Neural cell (in vitro differentiated cells): ENCODE results near the gene SRD5A1.

Experiments
- CTCF ChIP-seq: fragments of 450-650 bp; IDR thresholded peaks from 2 replicates; pipeline ENCODE4 v1.5.1; 2014; ENCODE audit warnings: antibody characterized with exemption, mild to moderate bottlenecking, moderate library complexity; ENCODE audit not compliant: poor library complexity, severe bottlenecking
- EP300 ChIP-seq: fragments of 450-650 bp; conservative IDR thresholded peaks from 2 replicates; pipeline ENCODE4 v1.6.1; 2014; ENCODE audit warnings: antibody characterized with exemption, mild to moderate bottlenecking, moderate library complexity; ENCODE audit not compliant: poor library complexity, severe bottlenecking
- POLR2AphosphoS5 ChIP-seq: IDR thresholded peaks from 2 replicates; pipeline ENCODE4 v1.6.1; 2012
- RAD21 ChIP-seq: fragments of 450-650 bp; conservative IDR thresholded peaks from 2 replicates; pipeline ENCODE4 v1.6.1; 2014; ENCODE audit warnings: antibody characterized with exemption, mild to moderate bottlenecking, moderate library complexity

GRCh38 chr5:6615034-6615815 is 18.0 kb upstream of the SRD5A1 start:
- TF ChIP-seq CTCF: no peak
- no peak for TF ChIP-seq RAD21
- no peak for TF ChIP-seq EP300
- TF ChIP-seq POLR2AphosphoS5: no peak
